ENCODE measurements around the gene MYH11. TPM values are rescaled to one million over a fixed set of nuclear protein-coding genes. Genes with fewer than 3 reads are reported as not detected.

MYH11 gene
- total RNA-seq, 1 donor from 2014 or later, result 0.04 TPM

GRCh38 chr16:15773968-15774367 is 82.9 kb downstream of the MYH11 start:
- no peaks in the 10 kb centered on the region for H3K36me3 ChIP-seq (ENCODE audit: control insufficient read depth, insufficient read depth, low read length)
- H3K4me3 ChIP-seq (ENCODE audit: low read depth, low read length), result no peak overlapping the region
- peaks cover 8% of the 10 kb centered on the region for H3K27me3 ChIP-seq (ENCODE audit: control insufficient read depth, insufficient read depth, low read length)
- DNase-seq (ENCODE audit: low read depth), result no peak
- no peak for TF ChIP-seq CTCF (IDR thresholded peaks at IDR 0.05; ENCODE audit: insufficient read depth, low read length, poor library complexity, severe bottlenecking)

- H3K27me3 ChIP-seq (ENCODE audit: control insufficient read depth, insufficient read depth, low read length), result peaks cover 8% of the 10 kb centered on the region
- no peaks in the 10 kb centered on the region for H3K36me3 ChIP-seq (ENCODE audit: control insufficient read depth, insufficient read depth, low read length)
- no peak for DNase-seq (ENCODE audit: low read depth)
- no peak for TF ChIP-seq CTCF (IDR thresholded peaks at IDR 0.05; ENCODE audit: insufficient read depth, low read length, poor library complexity, severe bottlenecking)
- no peak overlapping the region for H3K4me3 ChIP-seq (ENCODE audit: low read depth, low read length)
Observed at GRCh38 chr16:15772579-15773293, 84.1 kb downstream of the MYH11 start.

GRCh38 chr16:15771694-15772093 is 85.1 kb downstream of the MYH11 start:
- Histone ChIP-seq H3K36me3 (ENCODE audit: control insufficient read depth, insufficient read depth, low read length) (no peaks in the 10 kb centered on the region), H3K4me3 (ENCODE audit: low read depth, low read length) (no peak overlapping the region), H3K27me3 (ENCODE audit: control insufficient read depth, insufficient read depth, low read length) (peaks cover 4% of the 10 kb centered on the region)
- DNase-seq (ENCODE audit: low read depth), result no peak
- TF ChIP-seq CTCF (IDR thresholded peaks at IDR 0.05; ENCODE audit: insufficient read depth, low read length, poor library complexity, severe bottlenecking), result no peak

- no peaks in the 10 kb centered on the region for H3K36me3 ChIP-seq (ENCODE audit: control insufficient read depth, insufficient read depth, low read length)
- peaks cover 2% of the 10 kb centered on the region for H3K27me3 ChIP-seq (ENCODE audit: control insufficient read depth, insufficient read depth, low read length)
- no peak for TF ChIP-seq CTCF (IDR thresholded peaks at IDR 0.05; ENCODE audit: insufficient read depth, low read length, poor library complexity, severe bottlenecking)
- no peak overlapping the region for H3K4me3 ChIP-seq (ENCODE audit: low read depth, low read length)
- DNase-seq (ENCODE audit: low read depth), result no peak
Observed at GRCh38 chr16:15770512-15770911, 86.3 kb downstream of the MYH11 start.

GRCh38 chr16:15770107-15770506 is 86.7 kb downstream of the MYH11 start:
- peaks cover 2% of the 10 kb centered on the region for H3K27me3 ChIP-seq (ENCODE audit: control insufficient read depth, insufficient read depth, low read length)
- TF ChIP-seq CTCF (IDR thresholded peaks at IDR 0.05; ENCODE audit: insufficient read depth, low read length, poor library complexity, severe bottlenecking), result no peak
- DNase-seq (ENCODE audit: low read depth), result no peak
- H3K4me3 ChIP-seq (ENCODE audit: low read depth, low read length), result no peak overlapping the region
- H3K36me3 ChIP-seq (ENCODE audit: control insufficient read depth, insufficient read depth, low read length), result no peaks in the 10 kb centered on the region

- no peaks in the 10 kb centered on the region for H3K36me3 ChIP-seq (ENCODE audit: control insufficient read depth, insufficient read depth, low read length)
- H3K27me3 ChIP-seq (ENCODE audit: control insufficient read depth, insufficient read depth, low read length), result no peaks in the 10 kb centered on the region
- H3K4me3 ChIP-seq (ENCODE audit: low read depth, low read length), result no peak overlapping the region
- TF ChIP-seq CTCF (IDR thresholded peaks at IDR 0.05; ENCODE audit: insufficient read depth, low read length, poor library complexity, severe bottlenecking), result no peak
- DNase-seq (ENCODE audit: low read depth), result no peak
Observed at GRCh38 chr16:15769239-15769638, 87.6 kb downstream of the MYH11 start.
